HG02623 (cell line): ENCODE data around the gene GAS6.
"Not testable (repeated sequence)": the region's sequence is repeated elsewhere in the genome, so short reads cannot be mapped to it uniquely, and the experiment has no call there.

ENCODE experiments used
- ATAC-seq: cut with Tn5 transposase; IDR thresholded peaks from one replicate; pipeline ENCODE4 v1.9.1; 2021; ENCODE audit warnings: moderate library complexity; ENCODE audit not compliant: unreplicated experiment

The GAS6 gene

DNA sequence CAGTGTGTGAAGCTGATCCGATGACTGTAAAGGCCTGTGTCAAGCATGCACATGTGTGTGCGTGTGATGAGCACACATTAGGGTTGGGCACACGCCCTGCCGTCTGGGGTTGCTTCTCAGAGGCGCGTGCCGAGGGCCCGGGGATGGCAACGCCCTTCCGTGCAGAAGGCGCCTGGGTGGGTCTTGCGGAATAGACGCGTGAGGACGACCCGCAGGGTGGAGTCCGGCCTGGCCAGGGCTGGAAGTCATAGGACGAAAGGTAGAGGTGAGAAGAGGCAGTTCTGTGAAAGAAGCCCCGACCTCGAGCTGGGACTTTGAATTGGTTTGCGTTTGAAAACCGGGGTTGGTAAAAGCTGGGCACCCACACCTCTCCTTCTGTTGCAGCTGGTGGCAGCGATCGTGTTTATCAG is 69.1 kb downstream of the GAS6 start:
- no peak for ATAC-seq

DNA sequence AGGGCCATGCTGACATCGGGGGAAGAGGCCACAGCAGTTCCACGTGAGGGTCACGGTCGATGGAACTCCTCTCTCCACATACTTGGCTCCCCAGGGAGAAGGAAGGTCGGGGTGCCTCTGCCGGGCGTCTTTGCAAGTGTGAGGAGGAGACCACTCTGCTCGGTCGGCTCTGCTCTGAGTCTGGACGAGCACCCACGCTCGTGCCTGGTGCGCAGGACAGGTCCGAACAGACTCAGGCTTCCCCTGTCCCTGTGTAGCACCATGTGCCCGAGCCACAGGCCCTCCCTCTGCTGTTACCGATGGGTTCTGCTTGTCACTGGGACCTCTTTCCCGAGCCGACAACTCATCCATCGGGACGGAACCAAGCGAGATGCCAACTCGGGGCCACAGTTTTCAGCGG is 69.8 kb downstream of the GAS6 start:
- ATAC-seq: no peak

GRCh38 chr13:113793718-113794085 is 70.2 kb downstream of the GAS6 start:
- ATAC-seq: no peak

DNA sequence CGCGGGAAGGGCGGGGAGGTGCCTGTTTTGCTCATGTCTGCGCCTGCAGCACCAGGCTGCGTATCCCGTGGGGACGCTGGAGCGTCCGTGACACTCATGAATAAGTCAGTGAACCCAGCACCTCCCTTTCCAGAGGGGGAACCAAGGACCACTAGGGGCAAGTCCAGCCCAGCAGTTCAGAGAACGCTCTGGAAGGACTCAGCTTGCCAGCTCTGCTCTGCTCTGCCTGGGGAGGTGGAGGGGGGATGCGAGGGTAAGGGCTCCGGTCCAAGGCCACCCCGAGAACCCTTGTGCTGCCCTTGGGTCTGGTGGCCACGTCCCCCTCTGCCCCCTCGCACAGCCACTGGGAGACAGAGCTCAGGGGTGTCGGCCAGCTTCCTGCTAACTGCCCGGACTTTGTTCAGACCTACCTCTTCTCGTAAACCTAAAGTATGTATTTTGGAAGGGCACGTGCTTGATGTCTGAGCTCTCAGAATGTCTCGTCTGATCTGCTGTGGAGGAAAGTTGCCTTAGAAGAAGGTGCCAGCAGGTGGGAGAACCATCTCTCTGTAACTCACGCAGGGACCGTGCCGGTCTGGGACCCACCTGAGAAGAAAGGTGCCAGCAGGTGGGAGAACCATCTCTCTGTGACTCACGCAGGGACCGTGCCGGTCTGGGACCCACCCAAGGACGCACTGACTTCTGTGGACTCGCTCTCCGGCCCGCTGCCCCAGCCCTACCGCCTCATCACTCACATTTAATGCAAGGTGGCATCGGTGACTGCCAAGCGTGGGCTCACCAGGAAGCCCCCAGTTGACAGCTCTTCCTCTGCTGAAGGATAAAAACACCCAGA is 70.8 kb downstream of the GAS6 start:
- no peak for ATAC-seq

GRCh38 chr13:113792236-113792770 is 71.6 kb downstream of the GAS6 start:
- ATAC-seq: no peak

DNA sequence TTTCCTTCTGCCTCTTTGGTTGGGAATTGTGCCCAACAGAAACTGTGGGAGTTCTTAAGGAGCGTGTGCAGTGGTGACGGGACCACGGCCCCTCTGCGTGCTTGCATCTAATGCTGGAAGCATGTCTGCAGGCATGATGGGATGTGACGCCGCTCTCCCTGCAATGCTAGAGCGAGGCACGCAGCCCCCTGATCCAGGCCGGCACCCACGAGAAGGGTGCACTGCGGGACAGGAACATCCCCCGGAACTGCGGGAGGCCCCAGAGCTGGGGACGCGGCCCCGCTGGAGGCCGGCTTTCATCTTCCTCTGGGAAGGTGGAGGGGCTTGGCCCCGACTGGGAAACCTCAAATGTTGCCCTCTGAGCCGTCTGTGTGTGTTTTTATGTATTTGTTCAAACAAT is 72.1 kb downstream of the GAS6 start:
- no peak for ATAC-seq

GRCh38 chr13:113791226-113791625 is 72.7 kb downstream of the GAS6 start:
- no peak for ATAC-seq

DNA sequence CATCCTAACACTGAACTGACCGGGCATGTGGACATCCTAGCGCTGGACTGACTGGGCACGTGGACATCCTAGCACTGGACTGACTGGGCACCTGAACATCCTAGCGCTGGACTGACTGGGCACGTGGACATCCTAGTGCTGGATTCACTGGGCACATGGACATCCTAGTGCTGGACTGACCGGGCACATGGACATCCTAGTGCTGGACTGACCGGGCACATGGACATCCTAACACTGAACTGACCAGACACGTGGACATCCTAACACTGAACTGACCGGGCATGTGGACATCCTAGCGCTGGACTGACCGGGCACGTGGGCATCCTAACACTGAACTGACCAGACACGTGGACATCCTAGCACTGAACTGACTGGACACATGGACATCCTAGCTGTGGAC is 73.9 kb downstream of the GAS6 start:
- not testable (repeated sequence) for ATAC-seq

DNA sequence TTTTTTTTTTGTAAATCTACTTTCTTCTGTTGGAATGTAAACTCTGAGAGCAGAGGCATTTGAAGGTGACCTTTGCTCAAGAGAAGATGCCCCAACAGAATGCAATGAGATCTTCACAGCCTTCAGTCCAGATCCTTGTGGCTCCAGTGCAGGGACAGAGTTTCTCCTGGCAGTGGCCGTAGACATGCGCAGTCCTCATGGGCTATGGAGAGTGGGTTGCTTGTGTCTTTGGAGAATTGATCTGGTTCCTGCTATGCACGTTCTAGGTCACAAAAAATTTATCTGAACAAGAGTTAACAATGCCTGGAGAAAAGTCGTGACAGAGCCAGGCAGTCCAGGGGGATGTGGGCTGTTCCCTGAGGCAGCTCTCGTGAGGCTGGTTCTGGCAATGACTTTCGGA is 74.7 kb downstream of the GAS6 start:
- no peak for ATAC-seq

DNA sequence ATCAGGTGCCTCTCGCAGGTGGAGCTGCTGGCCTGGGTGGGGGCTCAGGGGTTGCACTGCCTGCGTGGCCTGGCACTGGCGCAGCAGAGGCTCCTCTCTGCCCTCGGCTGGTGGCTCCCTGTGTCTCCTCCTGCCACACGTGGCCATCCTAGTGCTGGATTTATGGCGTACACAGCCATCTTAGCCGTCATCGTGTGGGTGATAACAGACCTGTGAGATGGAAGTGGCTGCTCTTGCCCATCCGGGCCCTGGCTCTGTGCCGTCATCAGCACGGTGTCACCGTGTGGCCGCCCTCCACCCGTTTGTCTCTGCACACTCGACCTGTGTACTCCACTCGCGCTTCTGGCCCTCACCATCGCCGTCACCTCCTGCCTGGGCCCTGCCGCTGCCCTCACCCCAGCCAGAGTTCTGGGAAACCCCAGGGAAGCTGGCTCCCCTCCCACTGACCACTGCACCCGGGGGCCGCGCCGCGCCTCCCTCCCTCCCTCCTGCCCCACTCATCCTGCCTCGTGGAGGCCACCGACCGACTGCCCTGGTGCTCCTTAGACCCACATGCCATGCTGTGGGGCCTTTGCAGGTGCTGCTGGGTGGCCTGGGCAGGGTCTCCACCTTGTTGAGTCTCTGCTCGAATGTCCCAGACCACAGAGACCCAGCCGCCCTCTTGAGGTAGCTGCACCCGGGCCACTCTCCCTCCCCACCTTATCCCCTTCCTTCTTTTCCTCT is 75.3 kb downstream of the GAS6 start:
- no peak for ATAC-seq

DNA sequence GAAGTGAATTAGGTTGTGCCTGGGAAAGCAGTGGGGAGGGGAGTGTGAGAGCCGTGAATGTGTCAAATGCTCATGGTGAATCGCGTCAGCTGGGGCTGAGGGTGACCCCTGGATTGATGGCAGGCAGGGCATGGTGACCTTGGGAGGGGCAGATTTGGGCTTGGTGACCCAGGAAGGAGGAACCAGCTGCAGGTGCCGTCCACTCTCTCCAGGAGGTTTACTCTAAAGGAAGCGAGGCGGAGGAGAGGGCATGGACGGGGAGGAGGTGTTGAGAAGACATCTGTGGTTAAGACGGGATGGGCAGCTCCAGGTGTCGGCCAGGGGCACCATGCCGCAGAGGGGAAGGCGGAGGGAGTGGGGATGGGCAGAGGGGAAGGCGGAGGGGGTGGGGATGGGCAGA is 76.2 kb downstream of the GAS6 start:
- no peak for ATAC-seq

DNA sequence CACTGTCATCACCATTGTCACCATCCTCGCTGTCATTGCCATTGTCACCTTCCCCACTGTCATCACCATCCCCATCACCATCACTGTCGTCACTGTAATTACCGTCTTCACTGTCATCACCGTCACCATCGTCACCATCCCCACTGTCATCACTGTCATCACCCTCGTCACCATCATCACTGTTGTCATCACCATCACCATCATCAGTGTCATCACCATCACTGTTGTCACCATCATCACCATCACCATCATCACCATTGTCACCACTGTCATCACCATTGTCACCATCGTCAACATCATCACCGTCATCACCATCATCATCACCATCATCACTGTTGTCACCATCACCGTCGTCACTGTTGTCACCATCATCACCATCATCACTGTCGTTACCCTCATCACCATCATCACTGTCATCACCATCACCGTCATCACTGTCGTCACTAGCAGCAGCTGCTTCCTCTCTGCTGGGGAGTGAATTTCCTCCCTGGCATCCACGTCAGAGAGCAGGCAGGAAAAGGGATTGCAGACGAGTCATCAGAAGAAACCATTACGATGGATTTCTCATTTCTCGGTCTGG is 77.5 kb downstream of the GAS6 start:
- no peak for ATAC-seq

- ATAC-seq: no peak
Measured at GRCh38 chr13:113785051-113786010, 78.5 kb downstream of the GAS6 start.

DNA sequence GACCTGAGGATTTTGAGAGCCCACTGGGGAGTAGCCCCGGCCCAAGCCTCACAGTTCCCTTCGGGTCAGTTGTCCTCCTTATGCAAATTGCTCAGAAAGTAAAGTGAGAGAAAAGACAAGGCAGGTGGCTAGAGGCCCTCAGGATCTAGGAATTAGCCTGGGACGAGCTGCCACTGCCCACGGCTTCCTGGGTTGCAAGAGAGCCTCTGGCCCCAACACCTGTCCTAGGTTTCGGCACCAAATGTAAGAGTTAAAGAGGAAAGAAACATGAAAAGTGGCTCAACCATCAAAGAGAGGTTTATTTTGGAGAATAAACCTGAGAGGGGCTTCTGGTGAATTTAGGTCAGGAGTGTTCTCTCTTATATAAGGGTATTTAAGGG is 79.2 kb downstream of the GAS6 start:
- no peak for ATAC-seq

- no peak for ATAC-seq
Measured at GRCh38 chr13:113783966-113784644, 79.8 kb downstream of the GAS6 start.

- ATAC-seq: no peak
Measured at GRCh38 chr13:113783200-113783881, 80.5 kb downstream of the GAS6 start.

DNA sequence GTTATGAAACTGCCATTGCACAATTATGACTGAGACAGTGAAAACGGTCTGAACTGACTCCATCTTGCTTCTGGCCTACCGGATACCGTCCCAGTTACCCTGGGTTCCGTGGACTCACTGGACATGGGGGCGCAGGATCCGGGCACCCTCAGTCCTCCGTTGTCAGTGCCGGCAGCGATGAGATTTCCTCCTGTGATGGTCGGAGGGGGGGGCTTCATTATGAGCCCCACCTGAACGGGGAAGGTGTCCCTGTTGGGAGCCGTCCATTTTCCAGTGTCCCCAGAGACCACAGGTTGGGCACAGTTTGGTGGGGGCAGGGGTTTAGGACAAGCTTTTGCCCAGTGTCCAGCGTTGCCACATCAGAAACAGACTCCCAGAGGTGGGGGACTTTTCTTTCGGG is 81.4 kb downstream of the GAS6 start:
- ATAC-seq: no peak

DNA sequence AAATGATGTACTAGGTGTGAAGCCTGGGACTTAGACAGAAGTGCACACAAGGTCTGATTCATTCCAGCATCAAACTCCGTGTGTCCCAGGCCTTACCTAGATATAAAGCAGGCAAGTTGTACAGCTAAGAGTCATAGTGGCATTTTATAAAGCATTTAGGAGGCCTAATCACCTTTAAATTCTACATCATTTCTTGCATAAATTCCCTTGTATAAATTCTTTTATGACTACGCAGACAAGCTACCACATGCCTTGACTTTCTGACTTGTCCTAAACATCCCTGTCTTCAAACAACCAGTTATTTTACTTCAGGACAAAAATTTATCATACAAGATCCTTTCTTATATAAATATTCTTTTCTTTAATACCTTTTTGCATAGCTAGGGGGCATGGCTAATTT is 82.3 kb downstream of the GAS6 start:
- no peak for ATAC-seq
